Measurements from ENCODE around the gene PCCA.

The PCCA gene

DNA sequence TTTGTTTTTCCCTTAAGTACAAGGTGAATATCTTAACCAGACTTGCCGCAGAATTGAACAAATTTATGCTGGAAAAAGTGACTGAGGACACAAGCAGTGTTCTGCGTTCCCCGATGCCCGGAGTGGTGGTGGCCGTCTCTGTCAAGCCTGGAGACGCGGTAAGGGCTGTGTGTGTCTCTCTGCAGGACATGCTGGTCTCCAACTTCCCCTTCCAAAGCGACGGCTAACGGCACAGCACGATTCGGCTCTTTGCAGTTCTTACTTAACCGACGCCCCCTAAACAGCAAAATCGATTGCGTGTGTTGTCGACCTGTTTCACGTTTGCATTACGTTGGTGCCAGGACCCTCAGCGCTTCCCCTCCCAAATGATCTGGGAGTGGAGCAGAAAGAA lies 426.5 kb downstream of the PCCA start:
- TF ChIP-seq ISL1 (CRISPR knock-in tag; IDR thresholded peaks at IDR 0.05) (no peak), ESRRG (CRISPR knock-in tag; IDR thresholded peaks at IDR 0.05) (no peak), ZNF8 (CRISPR knock-in tag; IDR thresholded peaks at IDR 0.05) (no peak)

DNA sequence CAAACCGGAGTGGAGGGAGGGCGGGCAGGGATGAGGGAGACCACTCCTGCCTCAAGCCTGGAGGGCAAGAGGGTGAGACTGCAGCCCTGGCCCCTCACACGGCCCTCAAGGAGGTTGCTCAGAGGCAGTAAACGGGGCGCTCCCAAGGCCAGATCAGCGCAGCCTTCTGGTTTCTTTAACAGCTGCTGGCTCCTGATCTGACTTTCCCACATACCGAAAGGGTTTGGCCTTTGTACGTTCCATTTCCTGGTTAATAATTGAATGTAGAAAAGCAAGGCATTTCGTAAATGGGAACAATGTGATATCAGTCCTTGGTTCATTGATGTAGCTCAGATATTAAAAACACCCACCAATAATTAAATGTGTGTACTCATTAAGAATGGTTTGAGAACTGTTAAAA lies 428.2 kb downstream of the PCCA start:
- ATAC-seq, result no peak
- TF ChIP-seq BACH2 (CRISPR knock-in tag; IDR thresholded peaks at IDR 0.05; ENCODE audit: borderline replicate concordance) (no peak), GLIS3 (CRISPR knock-in tag; IDR thresholded peaks at IDR 0.05) (no peak), PPARA (CRISPR knock-in tag; IDR thresholded peaks at IDR 0.05; ENCODE audit: borderline replicate concordance) (no peak)
- TF ChIP-seq, protein P1, sequence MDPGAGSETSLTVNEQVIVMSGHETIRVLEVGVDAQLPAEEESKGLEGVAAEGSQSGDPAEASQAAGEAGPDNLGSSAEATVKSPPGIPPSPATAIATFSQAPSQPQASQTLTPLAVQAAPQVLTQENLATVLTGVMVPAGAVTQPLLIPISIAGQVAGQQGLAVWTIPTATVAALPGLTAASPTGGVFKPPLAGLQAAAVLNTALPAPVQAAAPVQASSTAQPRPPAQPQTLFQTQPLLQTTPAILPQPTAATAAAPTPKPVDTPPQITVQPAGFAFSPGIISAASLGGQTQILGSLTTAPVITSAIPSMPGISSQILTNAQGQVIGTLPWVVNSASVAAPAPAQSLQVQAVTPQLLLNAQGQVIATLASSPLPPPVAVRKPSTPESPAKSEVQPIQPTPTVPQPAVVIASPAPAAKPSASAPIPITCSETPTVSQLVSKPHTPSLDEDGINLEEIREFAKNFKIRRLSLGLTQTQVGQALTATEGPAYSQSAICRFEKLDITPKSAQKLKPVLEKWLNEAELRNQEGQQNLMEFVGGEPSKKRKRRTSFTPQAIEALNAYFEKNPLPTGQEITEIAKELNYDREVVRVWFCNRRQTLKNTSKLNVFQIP (CRISPR knock-in tag; IDR thresholded peaks at IDR 0.05; ENCODE audit: borderline replicate concordance, low read depth), result no peak
- TF ChIP-seq, protein P2, sequence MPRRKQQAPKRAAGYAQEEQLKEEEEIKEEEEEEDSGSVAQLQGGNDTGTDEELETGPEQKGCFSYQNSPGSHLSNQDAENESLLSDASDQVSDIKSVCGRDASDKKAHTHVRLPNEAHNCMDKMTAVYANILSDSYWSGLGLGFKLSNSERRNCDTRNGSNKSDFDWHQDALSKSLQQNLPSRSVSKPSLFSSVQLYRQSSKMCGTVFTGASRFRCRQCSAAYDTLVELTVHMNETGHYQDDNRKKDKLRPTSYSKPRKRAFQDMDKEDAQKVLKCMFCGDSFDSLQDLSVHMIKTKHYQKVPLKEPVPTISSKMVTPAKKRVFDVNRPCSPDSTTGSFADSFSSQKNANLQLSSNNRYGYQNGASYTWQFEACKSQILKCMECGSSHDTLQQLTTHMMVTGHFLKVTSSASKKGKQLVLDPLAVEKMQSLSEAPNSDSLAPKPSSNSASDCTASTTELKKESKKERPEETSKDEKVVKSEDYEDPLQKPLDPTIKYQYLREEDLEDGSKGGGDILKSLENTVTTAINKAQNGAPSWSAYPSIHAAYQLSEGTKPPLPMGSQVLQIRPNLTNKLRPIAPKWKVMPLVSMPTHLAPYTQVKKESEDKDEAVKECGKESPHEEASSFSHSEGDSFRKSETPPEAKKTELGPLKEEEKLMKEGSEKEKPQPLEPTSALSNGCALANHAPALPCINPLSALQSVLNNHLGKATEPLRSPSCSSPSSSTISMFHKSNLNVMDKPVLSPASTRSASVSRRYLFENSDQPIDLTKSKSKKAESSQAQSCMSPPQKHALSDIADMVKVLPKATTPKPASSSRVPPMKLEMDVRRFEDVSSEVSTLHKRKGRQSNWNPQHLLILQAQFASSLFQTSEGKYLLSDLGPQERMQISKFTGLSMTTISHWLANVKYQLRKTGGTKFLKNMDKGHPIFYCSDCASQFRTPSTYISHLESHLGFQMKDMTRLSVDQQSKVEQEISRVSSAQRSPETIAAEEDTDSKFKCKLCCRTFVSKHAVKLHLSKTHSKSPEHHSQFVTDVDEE (CRISPR knock-in tag; IDR thresholded peaks at IDR 0.05), result no peak

More for the DNA sequence above, 426.5 kb downstream of the PCCA start:
- ATAC-seq, result no peak

DNA sequence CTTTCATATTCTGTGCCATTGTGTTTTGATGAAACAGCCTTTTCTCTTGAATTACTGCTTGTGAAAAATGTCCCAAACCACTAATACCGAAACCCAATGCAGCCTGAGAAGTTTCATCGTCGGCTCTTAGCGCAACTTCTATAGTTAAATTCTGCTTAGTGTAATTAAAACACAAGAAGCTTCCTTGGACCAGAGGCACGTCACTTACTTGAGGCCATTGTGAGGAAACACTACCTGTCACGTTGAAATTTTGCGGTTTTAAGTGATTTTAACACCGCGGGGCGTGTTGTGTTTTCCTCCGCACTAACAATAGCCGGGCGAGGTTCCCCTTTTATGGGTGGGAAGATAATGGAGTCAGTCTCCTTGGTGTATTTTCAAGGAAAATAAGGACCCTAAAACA lies 428.8 kb downstream of the PCCA start:
- ATAC-seq, result no peak
- TF ChIP-seq, protein P1 (CRISPR knock-in tag; IDR thresholded peaks at IDR 0.05; ENCODE audit: borderline replicate concordance, low read depth), result no peak
- no peak for TF ChIP-seq ZNF565 (CRISPR knock-in tag; conservative IDR thresholded peaks at IDR 0.05; ENCODE audit: low read depth)
- TF ChIP-seq ISL1 (CRISPR knock-in tag; IDR thresholded peaks at IDR 0.05), result no peak
- no peak for TF ChIP-seq PPARA (CRISPR knock-in tag; IDR thresholded peaks at IDR 0.05; ENCODE audit: borderline replicate concordance)
- no peak for TF ChIP-seq ZFP30 (CRISPR knock-in tag; IDR thresholded peaks at IDR 0.05)
- TF ChIP-seq, protein P3, sequence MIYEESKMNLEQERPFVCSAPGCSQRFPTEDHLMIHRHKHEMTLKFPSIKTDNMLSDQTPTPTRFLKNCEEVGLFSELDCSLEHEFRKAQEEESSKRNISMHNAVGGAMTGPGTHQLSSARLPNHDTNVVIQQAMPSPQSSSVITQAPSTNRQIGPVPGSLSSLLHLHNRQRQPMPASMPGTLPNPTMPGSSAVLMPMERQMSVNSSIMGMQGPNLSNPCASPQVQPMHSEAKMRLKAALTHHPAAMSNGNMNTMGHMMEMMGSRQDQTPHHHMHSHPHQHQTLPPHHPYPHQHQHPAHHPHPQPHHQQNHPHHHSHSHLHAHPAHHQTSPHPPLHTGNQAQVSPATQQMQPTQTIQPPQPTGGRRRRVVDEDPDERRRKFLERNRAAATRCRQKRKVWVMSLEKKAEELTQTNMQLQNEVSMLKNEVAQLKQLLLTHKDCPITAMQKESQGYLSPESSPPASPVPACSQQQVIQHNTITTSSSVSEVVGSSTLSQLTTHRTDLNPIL (CRISPR knock-in tag; IDR thresholded peaks at IDR 0.05; ENCODE audit: low read depth), result no peak
- TF ChIP-seq ARNTL (CRISPR knock-in tag; IDR thresholded peaks at IDR 0.05; ENCODE audit: borderline replicate concordance, low read depth), result no peak
- no peak for TF ChIP-seq TOX (CRISPR knock-in tag; IDR thresholded peaks at IDR 0.05; ENCODE audit: borderline replicate concordance)
- no peak for TF ChIP-seq SNAI2 (CRISPR knock-in tag; IDR thresholded peaks at IDR 0.05)
- TF ChIP-seq GLIS3 (CRISPR knock-in tag; IDR thresholded peaks at IDR 0.05), result no peak

DNA sequence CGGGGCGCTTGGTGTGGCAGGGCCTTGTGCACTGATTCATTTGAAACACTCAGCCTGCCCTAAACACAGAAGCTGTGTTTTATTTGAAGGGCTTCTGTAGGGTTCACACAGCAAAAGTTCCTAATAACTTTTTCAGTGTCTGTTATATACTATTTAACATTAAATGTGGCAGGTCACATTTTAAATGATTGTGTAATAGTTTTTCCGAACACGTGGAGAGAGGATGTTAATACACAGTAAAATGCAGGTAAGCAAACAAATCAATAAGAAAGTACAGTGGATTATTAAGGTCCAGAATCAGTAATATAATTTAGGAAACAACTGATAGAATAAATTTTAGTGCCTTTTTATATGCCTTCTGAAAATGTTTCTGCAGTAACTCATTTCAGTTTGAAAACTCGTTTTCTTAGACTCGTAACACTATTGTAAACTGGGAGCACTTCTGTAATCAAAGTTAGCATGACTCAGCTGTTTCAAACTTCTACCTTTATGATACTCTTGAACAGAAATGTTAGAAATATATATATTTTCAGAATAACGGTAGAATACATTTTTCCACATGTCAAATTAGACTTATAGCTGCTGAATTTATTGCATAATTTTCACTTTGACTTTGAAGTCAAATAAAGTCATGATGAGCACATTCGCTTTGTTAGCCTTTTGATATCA lies 429.6 kb downstream of the PCCA start:
- no peak for ATAC-seq
- TF ChIP-seq, protein P2 (CRISPR knock-in tag; IDR thresholded peaks at IDR 0.05), result no peak
- no peak for TF ChIP-seq ZFP3 (CRISPR knock-in tag; IDR thresholded peaks at IDR 0.05)
- TF ChIP-seq, protein P4, sequence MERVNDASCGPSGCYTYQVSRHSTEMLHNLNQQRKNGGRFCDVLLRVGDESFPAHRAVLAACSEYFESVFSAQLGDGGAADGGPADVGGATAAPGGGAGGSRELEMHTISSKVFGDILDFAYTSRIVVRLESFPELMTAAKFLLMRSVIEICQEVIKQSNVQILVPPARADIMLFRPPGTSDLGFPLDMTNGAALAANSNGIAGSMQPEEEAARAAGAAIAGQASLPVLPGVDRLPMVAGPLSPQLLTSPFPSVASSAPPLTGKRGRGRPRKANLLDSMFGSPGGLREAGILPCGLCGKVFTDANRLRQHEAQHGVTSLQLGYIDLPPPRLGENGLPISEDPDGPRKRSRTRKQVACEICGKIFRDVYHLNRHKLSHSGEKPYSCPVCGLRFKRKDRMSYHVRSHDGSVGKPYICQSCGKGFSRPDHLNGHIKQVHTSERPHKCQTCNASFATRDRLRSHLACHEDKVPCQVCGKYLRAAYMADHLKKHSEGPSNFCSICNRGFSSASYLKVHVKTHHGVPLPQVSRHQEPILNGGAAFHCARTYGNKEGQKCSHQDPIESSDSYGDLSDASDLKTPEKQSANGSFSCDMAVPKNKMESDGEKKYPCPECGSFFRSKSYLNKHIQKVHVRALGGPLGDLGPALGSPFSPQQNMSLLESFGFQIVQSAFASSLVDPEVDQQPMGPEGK (CRISPR knock-in tag; IDR thresholded peaks at IDR 0.05; ENCODE audit: borderline replicate concordance), result no peak
- no peak for TF ChIP-seq ZC3H10 (CRISPR knock-in tag; IDR thresholded peaks at IDR 0.05)
- no peak for TF ChIP-seq BACH2 (CRISPR knock-in tag; IDR thresholded peaks at IDR 0.05; ENCODE audit: borderline replicate concordance)
- TF ChIP-seq SNAI2 (CRISPR knock-in tag; IDR thresholded peaks at IDR 0.05), result no peak
- no peak for TF ChIP-seq ARNTL (CRISPR knock-in tag; IDR thresholded peaks at IDR 0.05; ENCODE audit: borderline replicate concordance, low read depth)
- TF ChIP-seq ZNF70 (CRISPR knock-in tag; IDR thresholded peaks at IDR 0.05), result no peak
- TF ChIP-seq GLIS3 (CRISPR knock-in tag; IDR thresholded peaks at IDR 0.05), result no peak
- TF ChIP-seq ZNF8 (CRISPR knock-in tag; IDR thresholded peaks at IDR 0.05), result no peak
- no peak for TF ChIP-seq CSDC2 (CRISPR knock-in tag; IDR thresholded peaks at IDR 0.05)
- TF ChIP-seq OSR1 (CRISPR knock-in tag; IDR thresholded peaks at IDR 0.05), result no peak

All from SK-N-SH treated with all-trans-retinoic acid at 6 μM for 48 hours (cell line).